HG03460 (cell line): Measurements from ENCODE around the gene NUCB1.
"Not testable (repeated sequence)": the region's sequence is repeated elsewhere in the genome, so short reads cannot be mapped to it uniquely, and the experiment has no call there.

ENCODE experiments used
- ATAC-seq: cut with Tn5 transposase; IDR thresholded peaks from one replicate; pipeline ENCODE4 v1.9.1; 2021; ENCODE audit not compliant: unreplicated experiment

NUCB1 gene

DNA sequence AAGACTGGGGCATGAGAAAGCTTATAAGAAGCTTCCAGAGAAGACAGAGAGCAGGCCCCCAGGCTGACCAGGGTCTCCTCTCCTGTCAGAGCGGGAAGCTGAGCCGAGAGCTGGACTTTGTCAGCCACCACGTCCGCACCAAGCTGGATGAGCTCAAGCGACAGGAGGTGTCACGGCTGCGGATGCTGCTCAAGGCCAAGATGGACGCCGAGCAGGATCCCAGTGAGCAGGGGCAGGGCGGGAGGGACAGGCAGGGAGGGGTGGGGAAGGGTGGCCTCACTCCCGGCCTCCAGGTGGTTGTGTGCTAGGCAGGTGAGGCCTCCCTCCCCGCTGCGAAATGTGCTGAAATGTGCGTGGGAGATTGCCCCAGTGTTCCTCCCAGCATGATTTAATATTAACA is 5.6 kb downstream of the NUCB1 start:
- no peak for ATAC-seq

GRCh38 chr19:48906324-48906723 is 6.2 kb downstream of the NUCB1 start:
- no peak for ATAC-seq

- ATAC-seq: no peak
Measured at GRCh38 chr19:48907671-48908070, 7.6 kb downstream of the NUCB1 start.

- not testable (repeated sequence) for ATAC-seq
Measured at GRCh38 chr19:48909424-48910077, 9.4 kb downstream of the NUCB1 start.

DNA sequence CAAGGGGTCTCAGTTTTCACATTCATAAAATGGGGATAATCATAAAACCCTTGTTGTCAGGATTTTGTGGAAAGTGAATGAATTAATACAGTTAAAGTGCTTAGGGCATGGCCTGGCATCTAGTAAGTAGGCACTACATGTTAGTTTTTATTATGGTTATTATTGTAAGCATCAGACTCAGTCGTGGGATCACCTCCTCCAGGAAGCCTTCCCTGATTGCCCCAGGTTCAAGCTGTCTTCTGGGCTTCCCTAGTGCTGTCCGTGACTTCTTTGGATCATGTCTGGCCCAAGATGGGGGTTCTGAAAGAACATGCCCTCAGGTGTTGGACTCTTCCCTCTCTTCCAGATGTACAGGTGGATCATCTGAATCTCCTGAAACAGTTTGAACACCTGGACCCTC is 10.7 kb downstream of the NUCB1 start:
- no peak for ATAC-seq

GRCh38 chr19:48913114-48913889 is 13.2 kb downstream of the NUCB1 start:
- no peak for ATAC-seq

DNA sequence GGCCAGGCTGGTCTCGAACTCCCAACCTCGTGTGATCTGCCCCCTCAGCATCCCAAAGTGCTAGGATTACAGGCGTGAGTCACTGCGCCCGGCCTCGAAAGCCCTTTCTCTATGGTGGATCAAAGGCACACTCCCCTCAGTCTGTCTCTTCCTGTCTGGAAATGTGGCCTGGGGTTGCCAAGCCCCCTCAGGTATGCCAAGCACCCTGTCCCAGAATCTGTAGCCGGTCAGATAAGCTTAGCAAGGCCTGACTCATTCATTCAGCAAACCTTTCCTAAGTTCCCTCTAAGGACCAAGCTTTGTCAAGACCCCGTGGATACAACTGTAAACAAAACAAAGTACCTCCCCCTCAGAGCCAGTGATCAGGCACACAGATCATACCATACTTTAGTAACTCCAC is 14.1 kb downstream of the NUCB1 start:
- ATAC-seq: no peak

DNA sequence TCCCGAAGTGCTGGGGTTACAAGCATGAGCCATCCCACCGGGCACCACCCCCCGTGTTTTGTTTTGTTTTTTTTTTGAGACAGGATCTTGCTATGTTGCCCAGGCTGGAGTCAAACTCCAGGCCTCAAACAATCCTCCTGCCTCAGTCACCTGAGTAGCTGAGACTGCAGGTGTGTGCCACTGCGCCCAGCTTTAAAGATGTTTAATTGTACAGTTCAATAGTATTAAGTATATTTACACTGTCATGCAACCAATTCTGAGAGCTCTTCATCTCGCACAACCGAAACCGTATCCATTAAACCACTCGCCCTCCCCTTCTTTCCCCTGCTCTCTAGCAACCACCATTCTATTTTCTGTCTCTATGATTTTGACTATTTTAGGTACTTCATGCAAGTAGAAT is 15.6 kb downstream of the NUCB1 start:
- no peak for ATAC-seq

DNA sequence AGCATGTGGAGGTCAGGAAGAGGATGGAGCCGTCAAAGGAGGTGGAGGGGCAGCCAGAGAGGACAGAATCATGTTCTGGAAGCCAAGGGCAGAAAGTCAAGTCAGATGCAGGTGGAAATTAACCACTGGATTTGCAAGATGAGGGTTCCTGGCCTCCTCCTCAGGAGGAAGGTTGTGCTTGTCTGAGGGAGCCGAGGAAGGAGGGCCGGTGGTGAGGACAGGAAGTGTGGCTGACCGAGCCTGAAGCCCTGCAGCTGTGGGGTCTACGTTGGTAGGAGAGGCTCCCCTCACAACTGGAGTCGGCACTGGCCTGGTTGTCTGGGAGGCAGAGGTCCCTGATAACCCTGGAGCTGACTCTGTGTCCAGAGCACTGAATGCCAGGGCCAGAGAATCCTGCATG is 18.0 kb downstream of the NUCB1 start:
- no peak for ATAC-seq

- ATAC-seq: no peak
Measured at GRCh38 chr19:48918801-48919247, 18.7 kb downstream of the NUCB1 start.

GRCh38 chr19:48919271-48919670 is 19.2 kb downstream of the NUCB1 start:
- ATAC-seq: not testable (repeated sequence)

- no peak for ATAC-seq
Measured at GRCh38 chr19:48920949-48921348, 20.8 kb downstream of the NUCB1 start.

DNA sequence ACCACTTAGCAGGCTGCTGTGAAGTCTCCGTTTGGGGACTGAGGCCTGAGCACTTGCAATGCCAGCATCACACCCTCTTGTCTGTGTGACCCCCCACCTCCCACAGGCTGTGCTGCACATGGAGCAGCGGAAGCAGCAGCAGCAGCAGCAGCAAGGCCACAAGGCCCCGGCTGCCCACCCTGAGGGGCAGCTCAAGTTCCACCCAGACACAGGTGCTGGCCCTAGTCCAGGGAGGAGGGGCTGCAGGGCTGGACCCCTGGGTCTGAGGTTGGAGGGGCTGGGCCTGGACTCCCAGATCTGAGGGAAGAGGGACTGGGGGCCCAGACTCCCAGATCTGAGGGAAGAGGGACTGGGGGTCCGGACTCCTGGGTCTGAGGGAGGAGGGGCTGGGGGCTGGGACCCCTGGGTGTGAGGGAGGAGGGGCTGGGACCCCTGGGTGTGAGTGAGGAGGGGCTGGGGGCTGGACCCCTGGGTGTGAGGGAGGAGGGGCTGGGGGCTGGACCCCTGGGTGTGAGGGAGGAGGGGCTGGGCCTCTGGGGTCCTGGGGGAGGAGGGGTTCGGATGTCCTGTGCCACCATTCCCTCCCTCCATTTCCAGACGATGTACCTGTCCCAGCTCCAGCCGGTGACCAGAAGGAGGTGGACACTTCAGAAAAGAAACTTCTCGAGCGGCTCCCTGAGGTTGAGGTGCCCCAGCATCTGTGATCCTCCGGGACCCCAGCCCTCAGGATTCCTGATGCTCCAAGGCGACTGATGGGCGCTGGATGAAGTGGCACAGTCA is 21.8 kb downstream of the NUCB1 start:
- ATAC-seq: no peak

GRCh38 chr19:48922548-48923490 is 22.7 kb downstream of the NUCB1 start:
- ATAC-seq: no peak

GRCh38 chr19:48925240-48925843 is 25.2 kb downstream of the NUCB1 start:
- no peak for ATAC-seq

GRCh38 chr19:48925890-48926289 is 25.8 kb downstream of the NUCB1 start:
- ATAC-seq: not testable (repeated sequence)

GRCh38 chr19:48926909-48927308 is 26.8 kb downstream of the NUCB1 start:
- no peak for ATAC-seq

GRCh38 chr19:48927692-48928091 is 27.6 kb downstream of the NUCB1 start:
- not testable (repeated sequence) for ATAC-seq

GRCh38 chr19:48928164-48929025 is 28.3 kb downstream of the NUCB1 start:
- ATAC-seq: no peak
